Measurements from ENCODE around the gene OMG. TPM values are rescaled to one million over a fixed set of nuclear protein-coding genes. Genes with fewer than 3 reads are reported as not detected.
A peak's percentile ranks its signal among the peaks of the same experiment; 100 is the strongest.
"Not testable (repeated sequence)": the region's sequence is repeated elsewhere in the genome, so short reads cannot be mapped to it uniquely, and the experiment has no call there.

Gene OMG
- total RNA-seq, 2 experiments from 2014 or later = 0.44 to 0.47 TPM

DNA sequence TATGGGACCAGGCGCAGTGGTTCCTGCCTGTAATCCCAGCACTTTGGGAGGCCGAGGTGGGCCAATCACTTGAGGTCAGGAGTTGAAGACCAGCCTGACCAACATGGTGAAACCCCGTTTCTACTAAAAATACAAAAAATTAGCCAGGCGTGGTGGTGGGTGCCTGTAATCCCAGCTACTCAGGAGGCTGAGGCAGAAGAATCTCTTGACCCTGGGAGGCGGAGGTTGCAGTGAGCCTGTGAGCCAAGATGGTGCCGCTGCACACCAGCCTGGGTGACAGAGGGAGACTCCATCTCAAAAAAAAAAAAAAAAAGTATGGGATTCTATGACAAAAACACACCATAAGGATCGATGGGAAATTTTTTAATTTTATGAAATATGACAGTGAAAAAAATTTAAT lies 15.2 kb upstream of the OMG start:
- Mint-ChIP-seq H3K4me1 (ENCODE audit: low read depth) (peaks cover 65% of the 10 kb centered on the region), H3K4me3 (peak overlapping the region; percentile 95), H3K27ac (peak overlapping the region; percentile 97), H3K36me3 (ENCODE audit: low read depth) (peaks cover 44% of the 10 kb centered on the region)
- POLR2A ChIA-PET = interaction anchor here (0.7 to 9.9 kb wide), 3 partner anchors 10 to 57 kb away, joined by 3 to 157 read pairs (median 3); partner anchors contain the start of gene EVI2A
- Histone ChIP-seq H3K27ac (ENCODE audit: low read depth in 1 of 2, low read length in 2 of 2) (peak overlapping the region; percentile 42 to 93), H3K4me1 (ENCODE audit: insufficient read depth, low read length) (peaks cover 15% of the 10 kb centered on the region), H3K4me3 (ENCODE audit: low read length) (peak overlapping the region; percentile 67)
- not testable (repeated sequence) for H3K27me3 Mint-ChIP-seq; H3K27me3 ChIP-seq (ENCODE audit: control insufficient read depth in 1 of 2, insufficient read depth in 2 of 2, low read length in 2 of 2); H3K9me3 Mint-ChIP-seq; H3K9me3 ChIP-seq (ENCODE audit: control insufficient read depth in 1 of 2, insufficient read depth in 1 of 2, low read length in 2 of 2); H3K36me3 ChIP-seq (ENCODE audit: insufficient read depth, low read length)
- peak; percentile 16 for ATAC-seq (ENCODE audit: poor library complexity)
- TF ChIP-seq, protein P1, sequence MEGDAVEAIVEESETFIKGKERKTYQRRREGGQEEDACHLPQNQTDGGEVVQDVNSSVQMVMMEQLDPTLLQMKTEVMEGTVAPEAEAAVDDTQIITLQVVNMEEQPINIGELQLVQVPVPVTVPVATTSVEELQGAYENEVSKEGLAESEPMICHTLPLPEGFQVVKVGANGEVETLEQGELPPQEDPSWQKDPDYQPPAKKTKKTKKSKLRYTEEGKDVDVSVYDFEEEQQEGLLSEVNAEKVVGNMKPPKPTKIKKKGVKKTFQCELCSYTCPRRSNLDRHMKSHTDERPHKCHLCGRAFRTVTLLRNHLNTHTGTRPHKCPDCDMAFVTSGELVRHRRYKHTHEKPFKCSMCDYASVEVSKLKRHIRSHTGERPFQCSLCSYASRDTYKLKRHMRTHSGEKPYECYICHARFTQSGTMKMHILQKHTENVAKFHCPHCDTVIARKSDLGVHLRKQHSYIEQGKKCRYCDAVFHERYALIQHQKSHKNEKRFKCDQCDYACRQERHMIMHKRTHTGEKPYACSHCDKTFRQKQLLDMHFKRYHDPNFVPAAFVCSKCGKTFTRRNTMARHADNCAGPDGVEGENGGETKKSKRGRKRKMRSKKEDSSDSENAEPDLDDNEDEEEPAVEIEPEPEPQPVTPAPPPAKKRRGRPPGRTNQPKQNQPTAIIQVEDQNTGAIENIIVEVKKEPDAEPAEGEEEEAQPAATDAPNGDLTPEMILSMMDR (IDR thresholded peaks at IDR 0.05) = peak; percentile 3
- peak; percentile 15 to 70 (median 46) for DNase-seq
- CTCF ChIA-PET = interaction anchor here (0.9 to 2.9 kb wide), 3 partner anchors 9 to 61 kb away, joined by 4 to 7 read pairs (median 6); partner anchors contain the start of gene EVI2A
- intact Hi-C loops (cut with DNase I, micrococcal nuclease) = loop anchor here (5.0 to 10.0 kb wide), 2 partner anchors 175 to 487 kb away; partner anchors contain the start of gene CRLF3 (in 2 of the 2)

DNA sequence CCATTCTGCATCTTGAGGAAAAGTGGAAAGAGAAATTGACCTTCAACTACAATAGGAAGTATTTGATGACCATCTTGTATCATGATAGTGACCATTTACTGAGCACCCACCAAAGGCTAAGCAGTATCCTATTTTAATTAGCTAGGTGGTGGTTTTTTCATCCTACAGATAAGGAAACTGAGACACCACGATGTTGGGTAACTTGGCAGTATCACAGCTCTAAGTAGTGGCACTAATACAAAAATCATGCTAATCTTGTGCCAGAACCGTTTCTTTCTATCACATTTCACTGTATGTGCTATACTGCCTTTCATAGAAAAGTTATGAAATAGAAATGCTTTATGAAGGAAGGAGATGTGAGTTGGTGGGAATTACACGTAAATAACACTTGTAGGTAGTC lies 14.5 kb upstream of the OMG start:
- TF ChIP-seq, protein P1 (IDR thresholded peaks at IDR 0.05) = no peak
- Mint-ChIP-seq H3K27me3 (no peaks in the 10 kb centered on the region), H3K27ac (peak overlapping the region; percentile 97), H3K36me3 (ENCODE audit: low read depth) (peaks cover 47% of the 10 kb centered on the region), H3K4me1 (ENCODE audit: low read depth) (peaks cover 64% of the 10 kb centered on the region), H3K9me3 (peaks cover 1% of the 10 kb centered on the region), H3K4me3 (peak overlapping the region; percentile 95)
- peak overlapping the region; percentile 67 for H3K4me3 ChIP-seq (ENCODE audit: low read length)
- H3K27me3 ChIP-seq (ENCODE audit: control insufficient read depth in 1 of 2, insufficient read depth in 2 of 2, low read length in 2 of 2) = no peaks in the 10 kb centered on the region
- peak overlapping the region; percentile 42 to 93 for H3K27ac ChIP-seq (ENCODE audit: low read depth in 1 of 2, low read length in 2 of 2)
- H3K9me3 ChIP-seq (ENCODE audit: control insufficient read depth in 1 of 2, insufficient read depth in 1 of 2, low read length in 2 of 2) = no peaks in the 10 kb centered on the region
- CTCF ChIA-PET = interaction anchor here (0.9 to 2.9 kb wide), 4 partner anchors 10 to 62 kb away, joined by 3 to 7 read pairs (median 5); partner anchors contain the start of gene EVI2A
- intact Hi-C loops (cut with DNase I, micrococcal nuclease) = loop anchor here (1.0 to 10.0 kb wide), 4 partner anchors 10 to 487 kb away; partner anchors contain the start of genes CRLF3 (in 2 of the 2) and EVI2A (in 1 of the 2)
- H3K36me3 ChIP-seq (ENCODE audit: insufficient read depth, low read length) = peaks cover 9% of the 10 kb centered on the region
- H3K4me1 ChIP-seq (ENCODE audit: insufficient read depth, low read length) = peaks cover 22% of the 10 kb centered on the region
- DNase-seq (peak in 1 of 14 experiments; percentile 23), ATAC-seq (ENCODE audit: poor library complexity) (no peak)
- POLR2A ChIA-PET = interaction anchor here (0.9 to 9.9 kb wide), 5 partner anchors 9 to 176 kb away, joined by 3 to 157 read pairs (median 9); partner anchors contain the start of gene EVI2A

DNA sequence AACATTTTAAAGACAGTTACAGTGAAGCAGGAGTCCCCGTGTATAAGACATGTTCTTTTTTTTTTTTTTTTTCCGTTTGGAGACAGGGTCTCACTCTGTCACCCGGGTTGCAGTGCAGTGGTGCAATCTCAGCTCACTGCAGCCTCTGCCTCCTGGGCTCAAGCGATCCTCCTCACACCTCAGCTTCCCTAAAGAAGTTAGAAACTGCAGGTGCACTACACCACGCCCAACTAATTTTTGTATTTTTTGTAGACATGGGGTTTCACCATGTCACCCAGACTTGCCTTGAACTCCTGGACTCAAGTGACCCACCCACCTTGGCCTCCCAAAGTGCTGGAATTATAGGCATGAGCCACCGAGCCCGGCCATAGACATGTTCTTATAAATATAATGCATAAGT lies 13.8 kb upstream of the OMG start:
- Histone ChIP-seq H3K4me1 (ENCODE audit: insufficient read depth, low read length) (peaks cover 21% of the 10 kb centered on the region), H3K4me3 (ENCODE audit: low read length) (peak overlapping the region; percentile 67), H3K36me3 (ENCODE audit: insufficient read depth, low read length) (peaks cover 15% of the 10 kb centered on the region), H3K27ac (ENCODE audit: low read depth in 1 of 2, low read length in 2 of 2) (peak overlapping the region; percentile 74 to 93), H3K9me3 (ENCODE audit: control insufficient read depth in 1 of 2, insufficient read depth in 1 of 2, low read length in 2 of 2) (no peaks in the 10 kb centered on the region), H3K27me3 (ENCODE audit: control insufficient read depth in 1 of 2, insufficient read depth in 2 of 2, low read length in 2 of 2) (no peaks in the 10 kb centered on the region)
- TF ChIP-seq, protein P1 (IDR thresholded peaks at IDR 0.05) = no peak
- Mint-ChIP-seq H3K27me3 (no peaks in the 10 kb centered on the region), H3K4me3 (peak overlapping the region; percentile 95), H3K36me3 (ENCODE audit: low read depth) (peaks cover 53% of the 10 kb centered on the region), H3K9me3 (peaks cover 2% of the 10 kb centered on the region), H3K27ac (peak overlapping the region; percentile 97), H3K4me1 (ENCODE audit: low read depth) (peaks cover 64% of the 10 kb centered on the region)
- POLR2A ChIA-PET = interaction anchor here (0.6 to 9.9 kb wide), 12 partner anchors 8 to 1694 kb away, joined by 3 to 157 read pairs (median 4); partner anchors contain the start of gene EVI2A
- intact Hi-C loops (cut with DNase I, micrococcal nuclease) = loop anchor here (1.0 to 10.0 kb wide), 4 partner anchors 10 to 486 kb away; partner anchors contain the start of genes CRLF3 (in 2 of the 2) and EVI2A (in 2 of the 2)
- DNase-seq (peak in 7 of 14 experiments; percentile 9 to 55 (median 40)), ATAC-seq (ENCODE audit: poor library complexity) (peak; percentile 24)
- CTCF ChIA-PET = interaction anchor here (0.7 to 2.9 kb wide), 4 partner anchors 11 to 62 kb away, joined by 3 to 7 read pairs (median 4); partner anchors contain the start of gene EVI2A
